Adrenal gland (tissue), 5 donors: Measurements from ENCODE around the gene SDR39U1.

ENCODE experiments used
- POLR2A ChIP-seq, 2 donors: fragments of 450-650 bp; IDR thresholded peaks; one replicate each; pipeline ENCODE4 v1.6.1; 2017; ENCODE audit warnings: antibody characterized with exemption in 2 of 2, mild to moderate bottlenecking in 2 of 2, moderate library complexity in 1 of 2
- TF ChIP-seq, protein P1 (sequence below), 6 experiments: fragments of 450-650 bp in 4 of 6; fragments of 200-600 bp in 2 of 6; sonication (generic) in 1 of 6; IDR thresholded peaks; 1 replicate in 5 of 6; 2 replicates in 1 of 6; pipeline versions ENCODE4 v1.5.1 to v1.8.0; 2016 to 2021; ENCODE audit warnings: antibody characterized with exemption in 6 of 6, mild to moderate bottlenecking in 2 of 6, moderate library complexity in 1 of 6
- donor health status: DM: no; HTN: no; CAD: no.

DNA sequence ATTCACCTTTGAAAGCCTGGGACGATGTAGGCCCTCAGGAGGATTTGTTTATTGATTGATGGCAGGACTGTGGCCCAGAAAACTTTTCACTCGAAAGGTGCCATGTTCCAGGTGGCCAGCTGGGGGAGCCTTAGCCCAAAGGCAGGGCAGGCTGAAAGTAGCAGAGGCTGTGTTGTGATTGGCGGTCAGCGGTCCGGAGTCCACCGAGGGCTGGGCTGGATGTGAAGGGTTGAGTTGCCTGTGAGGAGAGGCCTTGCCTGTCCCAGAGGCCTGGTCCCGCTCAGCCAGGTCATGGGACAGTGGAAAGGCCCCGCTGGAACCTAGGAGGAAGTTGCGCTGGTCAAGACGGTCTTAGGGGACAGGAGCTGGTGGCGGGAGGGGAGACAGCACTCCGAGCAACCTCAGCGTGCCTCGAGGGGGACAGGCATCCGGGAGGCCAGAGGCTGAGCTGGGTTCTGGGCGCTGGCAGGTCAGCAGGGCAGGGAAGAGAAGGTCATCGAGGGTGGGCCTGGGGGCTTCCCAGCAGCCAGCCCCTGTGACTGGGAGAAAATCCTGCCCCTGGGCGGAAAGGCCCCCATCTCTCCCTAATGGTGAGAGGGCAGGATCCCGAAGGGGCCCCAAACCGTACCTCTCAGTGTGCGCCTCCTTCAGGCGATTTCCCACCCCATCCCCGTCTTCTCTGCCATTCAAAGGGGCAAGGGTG, 39.2 kb upstream of the SDR39U1 start:
- TF ChIP-seq, protein P1, sequence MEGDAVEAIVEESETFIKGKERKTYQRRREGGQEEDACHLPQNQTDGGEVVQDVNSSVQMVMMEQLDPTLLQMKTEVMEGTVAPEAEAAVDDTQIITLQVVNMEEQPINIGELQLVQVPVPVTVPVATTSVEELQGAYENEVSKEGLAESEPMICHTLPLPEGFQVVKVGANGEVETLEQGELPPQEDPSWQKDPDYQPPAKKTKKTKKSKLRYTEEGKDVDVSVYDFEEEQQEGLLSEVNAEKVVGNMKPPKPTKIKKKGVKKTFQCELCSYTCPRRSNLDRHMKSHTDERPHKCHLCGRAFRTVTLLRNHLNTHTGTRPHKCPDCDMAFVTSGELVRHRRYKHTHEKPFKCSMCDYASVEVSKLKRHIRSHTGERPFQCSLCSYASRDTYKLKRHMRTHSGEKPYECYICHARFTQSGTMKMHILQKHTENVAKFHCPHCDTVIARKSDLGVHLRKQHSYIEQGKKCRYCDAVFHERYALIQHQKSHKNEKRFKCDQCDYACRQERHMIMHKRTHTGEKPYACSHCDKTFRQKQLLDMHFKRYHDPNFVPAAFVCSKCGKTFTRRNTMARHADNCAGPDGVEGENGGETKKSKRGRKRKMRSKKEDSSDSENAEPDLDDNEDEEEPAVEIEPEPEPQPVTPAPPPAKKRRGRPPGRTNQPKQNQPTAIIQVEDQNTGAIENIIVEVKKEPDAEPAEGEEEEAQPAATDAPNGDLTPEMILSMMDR (IDR thresholded peaks at IDR 0.05): peak in 4 of 6 experiments; percentile 26 to 39 (median 32)
- no peak for TF ChIP-seq POLR2A (IDR thresholded peaks at IDR 0.05)
